Omental fat pad (tissue), 4 donors: ENCODE data around the gene FBXO31. TPM values are rescaled to one million over a fixed set of nuclear protein-coding genes. Genes with fewer than 3 reads are reported as not detected.
A peak's percentile ranks its signal among the peaks of the same experiment; 100 is the strongest.

ENCODE experiments used
- ATAC-seq: fragments of 150-250 bp; one replicate; pipeline ENCODE4 v1.9.1; 2016; ENCODE audit warnings: mild to moderate bottlenecking, moderate library complexity; ENCODE audit not compliant: low FRiP score
- DNase-seq: peaks from one replicate; pipeline ENCODE4 v3.0.0-alpha.2; 2019; ENCODE audit warnings: low spot score
- CTCF ChIP-seq, 3 donors: fragments of 450-650 bp; IDR thresholded peaks; one replicate each; pipeline ENCODE4 v1.5.1; 2016 to 2017; ENCODE audit warnings: antibody characterized with exemption in 3 of 3, mild to moderate bottlenecking in 3 of 3, moderate library complexity in 2 of 3
- total RNA-seq, 4 donors: library from RNA; depleted of rRNA; stranded (reverse); fragments of >200 nt; gene quantifications; one replicate each; pipeline ENCODE4 v1.1.0, GENCODE V29; 2016

Gene FBXO31
- total RNA-seq, result 100 to 1,000 TPM in 1 of 4 donors, 10 to 100 TPM in 3; 32.8 to 187 (median 61.9) TPM

- peak; percentile 77 for DNase-seq
- peak; percentile 71 for ATAC-seq
- TF ChIP-seq CTCF (IDR thresholded peaks at IDR 0.05), result no peak
These were observed at the start of gene FBXO31 for GRCh38 chr16:87383505-87384161. FBXO31 (minus strand) TSS chr16:87383776; CDS start chr16:87383744, 32 bp downstream.

GRCh38 chr16:87432330-87432915, 48.8 kb upstream of the FBXO31 start:
- no peak for TF ChIP-seq CTCF (IDR thresholded peaks at IDR 0.05)
- no peak for ATAC-seq
- DNase-seq, result no peak

GRCh38 chr16:87431926-87432325, 48.4 kb upstream of the FBXO31 start:
- DNase-seq (no peak), ATAC-seq (no peak)
- no peak for TF ChIP-seq CTCF (IDR thresholded peaks at IDR 0.05)

- no peak for TF ChIP-seq CTCF (IDR thresholded peaks at IDR 0.05)
- DNase-seq (no peak), ATAC-seq (no peak)
These were observed 43.0 kb upstream of the FBXO31 start for GRCh38 chr16:87426423-87427215.

- no peak for TF ChIP-seq CTCF (IDR thresholded peaks at IDR 0.05)
- no peak for ATAC-seq
- DNase-seq, result no peak
These were observed 42.4 kb upstream of the FBXO31 start for GRCh38 chr16:87425941-87426340.

- no peak for DNase-seq
These were observed 40.7 kb upstream of the FBXO31 start for GRCh38 chr16:87424266-87424665.

More at GRCh38 chr16:87424266-87424665, 40.7 kb upstream of the FBXO31 start:
- no peak for ATAC-seq
- no peak for TF ChIP-seq CTCF (IDR thresholded peaks at IDR 0.05)
